Bronchial epithelial cell (primary cell): ENCODE measurements around the gene DHX58. TPM values are rescaled to one million over a fixed set of nuclear protein-coding genes. Genes with fewer than 3 reads are reported as not detected.

Experiments
- DNase-seq: peaks from one replicate; pipeline ENCODE4 v3.0.0-alpha.2; 2010; ENCODE audit warnings: low read depth
- FAIRE-seq: peaks from 2 replicates; lab custom pipeline; 2011; peaks lifted over from hg19 to GRCh38; lab: Jason Lieb, UNC
- H3K27me3 ChIP-seq: 2 replicates; pipeline ENCODE4 v1.5.1; 2011; ENCODE audit warnings: low read length; ENCODE audit not compliant: control insufficient read depth, insufficient read depth
- H3K36me3 ChIP-seq: 2 replicates; pipeline ENCODE4 v1.5.1; 2011; ENCODE audit warnings: low read length; ENCODE audit not compliant: control insufficient read depth, insufficient read depth
- H3K4me3 ChIP-seq: 2 replicates; pipeline ENCODE4 v1.5.1; 2011; ENCODE audit warnings: mild to moderate bottlenecking, low read depth, low read length, control low read depth
- total RNA-seq: library from RNA; depleted of rRNA; stranded (reverse); fragments of >200 nt; gene quantifications from 2 replicates; pipeline ENCODE4 v1.2.1, GENCODE V29; 2014
- TF ChIP-seq, protein P1 (sequence below): IDR thresholded peaks from 2 replicates; pipeline ENCODE4 v1.5.1; 2011; ENCODE audit warnings: mild to moderate bottlenecking, moderate library complexity, low read length, control low read depth, inconsistent platforms; ENCODE audit not compliant: insufficient read depth, severe bottlenecking

DHX58 gene
- total RNA-seq, 1 donor from 2014 or later: 5.0 TPM

DNA sequence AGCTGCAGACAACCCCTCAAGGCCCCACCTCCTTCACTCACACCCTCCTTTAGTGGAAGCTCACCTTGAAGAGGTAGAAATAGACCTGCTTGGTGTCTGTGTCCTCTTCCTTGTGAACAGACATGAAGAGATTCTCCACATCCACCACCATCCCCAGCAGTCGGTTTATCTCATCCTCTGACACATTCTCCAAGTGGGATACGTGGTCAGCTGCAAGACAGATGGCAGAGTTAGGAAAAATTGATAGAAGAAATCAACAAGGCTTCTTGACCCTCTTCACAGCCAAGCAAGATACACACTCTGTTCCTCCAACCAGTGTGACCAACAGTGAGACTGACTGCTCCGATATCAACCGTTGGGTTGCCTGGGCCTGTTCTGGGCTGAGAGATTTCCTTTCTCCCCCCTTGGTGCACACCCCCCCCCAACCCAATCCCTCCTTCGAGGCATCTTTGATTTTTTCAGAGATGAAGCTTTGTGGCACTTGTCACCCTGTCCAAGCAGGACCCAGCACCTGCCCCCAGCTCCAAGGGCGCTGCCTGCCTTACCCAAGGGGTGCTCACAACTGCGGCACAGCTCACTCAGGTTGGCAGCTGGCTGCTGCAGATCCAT lies 7.8 kb upstream of the DHX58 start:
- Histone ChIP-seq H3K27me3 (no peaks in the 10 kb centered on the region), H3K4me3 (peak overlapping the region; percentile 73), H3K36me3 (peaks cover 28% of the 10 kb centered on the region)
- peak; percentile 43 for FAIRE-seq
- no peak for DNase-seq
- TF ChIP-seq, protein P1, sequence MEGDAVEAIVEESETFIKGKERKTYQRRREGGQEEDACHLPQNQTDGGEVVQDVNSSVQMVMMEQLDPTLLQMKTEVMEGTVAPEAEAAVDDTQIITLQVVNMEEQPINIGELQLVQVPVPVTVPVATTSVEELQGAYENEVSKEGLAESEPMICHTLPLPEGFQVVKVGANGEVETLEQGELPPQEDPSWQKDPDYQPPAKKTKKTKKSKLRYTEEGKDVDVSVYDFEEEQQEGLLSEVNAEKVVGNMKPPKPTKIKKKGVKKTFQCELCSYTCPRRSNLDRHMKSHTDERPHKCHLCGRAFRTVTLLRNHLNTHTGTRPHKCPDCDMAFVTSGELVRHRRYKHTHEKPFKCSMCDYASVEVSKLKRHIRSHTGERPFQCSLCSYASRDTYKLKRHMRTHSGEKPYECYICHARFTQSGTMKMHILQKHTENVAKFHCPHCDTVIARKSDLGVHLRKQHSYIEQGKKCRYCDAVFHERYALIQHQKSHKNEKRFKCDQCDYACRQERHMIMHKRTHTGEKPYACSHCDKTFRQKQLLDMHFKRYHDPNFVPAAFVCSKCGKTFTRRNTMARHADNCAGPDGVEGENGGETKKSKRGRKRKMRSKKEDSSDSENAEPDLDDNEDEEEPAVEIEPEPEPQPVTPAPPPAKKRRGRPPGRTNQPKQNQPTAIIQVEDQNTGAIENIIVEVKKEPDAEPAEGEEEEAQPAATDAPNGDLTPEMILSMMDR: no peak

DNA sequence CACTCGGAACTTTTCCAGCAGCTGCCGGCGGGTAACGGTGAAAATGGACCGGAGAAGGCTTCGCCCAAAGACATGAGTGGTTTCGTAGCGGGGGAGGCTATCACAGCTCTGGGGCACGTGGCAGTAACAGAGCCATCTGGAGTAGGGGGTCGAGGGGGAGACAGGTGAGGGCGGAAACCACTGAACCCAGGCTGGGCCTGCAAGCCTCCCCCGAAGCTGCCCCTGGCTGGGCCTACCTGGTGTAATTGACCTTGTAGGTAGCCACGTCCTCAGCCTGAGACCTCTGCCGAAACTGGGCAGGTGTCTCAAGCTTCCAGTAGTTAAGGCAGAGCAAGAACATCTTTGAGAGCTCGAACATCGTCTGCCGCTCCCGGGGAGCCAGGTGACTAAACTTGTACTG lies 6.8 kb upstream of the DHX58 start:
- Histone ChIP-seq H3K27me3 (no peaks in the 10 kb centered on the region), H3K36me3 (peaks cover 27% of the 10 kb centered on the region), H3K4me3 (no peak overlapping the region)
- DNase-seq (no peak), FAIRE-seq (no peak)
- TF ChIP-seq, protein P1: no peak

DNA sequence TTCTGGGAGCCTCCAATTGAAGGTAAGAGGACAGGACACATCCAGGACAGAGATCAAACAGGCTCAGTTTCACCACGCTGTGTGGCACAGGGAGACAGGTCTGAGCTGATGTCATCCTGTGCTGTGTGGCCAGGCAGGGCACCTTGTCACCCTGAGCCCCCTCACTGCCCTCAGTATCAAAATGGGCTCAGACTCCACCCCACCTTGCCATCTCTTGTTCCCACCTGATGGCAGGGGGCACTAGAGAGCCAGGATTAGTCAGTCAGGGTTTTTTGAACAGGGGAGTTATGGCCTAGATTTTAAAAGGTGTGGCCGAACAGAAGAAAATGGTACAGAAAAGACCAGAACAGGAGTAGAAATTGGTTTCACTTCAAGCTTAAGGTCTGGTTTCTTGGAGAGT lies 6.0 kb upstream of the DHX58 start:
- Histone ChIP-seq H3K27me3 (no peaks in the 10 kb centered on the region), H3K4me3 (no peak overlapping the region), H3K36me3 (peaks cover 28% of the 10 kb centered on the region)
- TF ChIP-seq, protein P1: peak; percentile 53
- DNase-seq: peak; percentile 37
- FAIRE-seq: peak; percentile 95

DNA sequence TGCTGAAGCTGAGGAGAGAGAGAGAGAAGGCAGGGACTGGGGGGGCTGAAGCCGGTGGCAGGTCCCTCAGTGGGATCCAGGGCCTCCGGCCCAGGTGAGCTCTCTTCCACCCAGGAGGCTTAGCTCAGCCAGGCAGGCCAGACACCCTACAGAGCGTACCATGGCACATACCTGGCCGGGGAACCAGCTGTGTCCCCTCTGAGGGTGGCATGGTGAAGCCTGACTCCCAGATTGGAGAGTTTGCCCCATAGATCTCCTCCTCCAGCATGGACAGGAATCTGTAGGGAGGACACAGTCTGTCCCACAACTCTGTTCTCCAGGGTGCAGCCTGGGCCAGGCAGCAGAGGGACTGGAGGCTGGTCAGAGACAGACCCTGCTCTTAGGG lies 5.6 kb upstream of the DHX58 start:
- H3K36me3 ChIP-seq: peaks cover 30% of the 10 kb centered on the region
- no peaks in the 10 kb centered on the region for H3K27me3 ChIP-seq
- DNase-seq (no peak), FAIRE-seq (no peak)
- TF ChIP-seq, protein P1: no peak
- H3K4me3 ChIP-seq: no peak overlapping the region

DNA sequence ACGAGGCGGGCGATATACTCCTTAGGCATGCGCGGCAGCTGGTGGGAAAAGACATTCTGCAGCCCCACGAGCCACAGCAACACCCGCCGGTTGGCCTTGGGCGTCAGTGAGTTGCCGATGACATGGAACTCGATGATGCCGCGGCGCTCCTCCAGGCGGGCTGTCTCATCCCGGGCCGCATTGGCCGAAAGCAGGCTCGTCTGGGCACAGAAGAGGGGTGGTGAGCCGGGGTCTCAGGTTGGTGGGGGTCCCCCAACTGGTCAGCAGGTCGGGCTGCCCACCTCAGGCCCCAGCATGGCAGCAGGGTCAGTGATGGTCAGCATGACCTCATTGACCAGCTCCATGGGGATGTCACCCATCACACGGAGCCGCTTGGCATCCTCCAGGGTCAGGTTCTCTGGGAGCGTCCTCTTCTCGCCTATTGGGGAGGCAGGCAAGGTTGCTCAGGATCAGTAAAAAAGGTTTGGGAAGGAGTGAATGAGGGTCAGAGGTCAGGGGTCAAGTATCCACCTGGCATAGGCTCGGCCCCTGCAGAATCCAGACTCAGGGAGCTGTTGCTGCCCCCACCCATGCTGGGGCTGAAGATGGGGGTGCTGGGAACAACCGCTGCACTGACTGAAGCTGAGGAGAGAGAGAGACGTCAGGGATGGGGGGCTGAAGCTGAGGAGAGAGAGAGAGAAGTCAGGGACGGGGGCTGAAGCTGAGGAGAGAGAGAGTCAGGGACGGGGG lies 5.0 kb upstream of the DHX58 start:
- Histone ChIP-seq H3K27me3 (no peaks in the 10 kb centered on the region), H3K36me3 (peaks cover 31% of the 10 kb centered on the region), H3K4me3 (no peak overlapping the region)
- TF ChIP-seq, protein P1: no peak
- no peak for DNase-seq
- no peak for FAIRE-seq
